ENCODE results near the gene ANGPT4.
"Not testable (repeated sequence)": the region's sequence is repeated elsewhere in the genome, so short reads cannot be mapped to it uniquely, and the experiment has no call there.

DNA sequence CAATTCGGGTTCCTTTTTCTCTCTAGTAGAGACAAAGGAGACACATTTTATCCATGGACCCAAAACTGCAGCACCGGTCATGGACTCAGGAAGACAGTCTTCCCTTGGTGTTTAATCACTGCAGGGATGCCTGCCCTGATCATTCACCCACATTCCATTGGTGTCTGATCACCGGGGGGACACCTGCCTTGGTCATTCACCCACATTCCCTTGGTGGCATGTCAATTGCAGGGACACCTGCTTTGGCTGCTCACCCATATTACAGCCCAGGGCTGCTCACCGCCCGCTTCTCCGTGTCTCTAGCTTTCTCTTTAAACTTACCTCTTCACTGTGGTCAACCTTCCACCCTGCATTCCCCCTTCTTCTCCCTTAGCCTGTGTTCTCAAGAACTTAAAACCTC is 18.7 kb downstream of the ANGPT4 start:
- not testable (repeated sequence) for TF ChIP-seq EZH2 (IDR thresholded peaks at IDR 0.05; ENCODE audit: borderline replicate concordance, low read depth, low read length); KLF13 (tag; IDR thresholded peaks at IDR 0.05; ENCODE audit: borderline replicate concordance, low read depth); MAX (CRISPR knock-in tag; IDR thresholded peaks at IDR 0.05); CREM (IDR thresholded peaks at IDR 0.05; ENCODE audit: low read depth); EGR1 (conservative IDR thresholded peaks at IDR 0.05); RBFOX2 (IDR thresholded peaks at IDR 0.05; ENCODE audit: low read depth, low read length)
- TF ChIP-seq, protein P1, sequence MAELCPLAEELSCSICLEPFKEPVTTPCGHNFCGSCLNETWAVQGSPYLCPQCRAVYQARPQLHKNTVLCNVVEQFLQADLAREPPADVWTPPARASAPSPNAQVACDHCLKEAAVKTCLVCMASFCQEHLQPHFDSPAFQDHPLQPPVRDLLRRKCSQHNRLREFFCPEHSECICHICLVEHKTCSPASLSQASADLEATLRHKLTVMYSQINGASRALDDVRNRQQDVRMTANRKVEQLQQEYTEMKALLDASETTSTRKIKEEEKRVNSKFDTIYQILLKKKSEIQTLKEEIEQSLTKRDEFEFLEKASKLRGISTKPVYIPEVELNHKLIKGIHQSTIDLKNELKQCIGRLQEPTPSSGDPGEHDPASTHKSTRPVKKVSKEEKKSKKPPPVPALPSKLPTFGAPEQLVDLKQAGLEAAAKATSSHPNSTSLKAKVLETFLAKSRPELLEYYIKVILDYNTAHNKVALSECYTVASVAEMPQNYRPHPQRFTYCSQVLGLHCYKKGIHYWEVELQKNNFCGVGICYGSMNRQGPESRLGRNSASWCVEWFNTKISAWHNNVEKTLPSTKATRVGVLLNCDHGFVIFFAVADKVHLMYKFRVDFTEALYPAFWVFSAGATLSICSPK (IDR thresholded peaks at IDR 0.05; ENCODE audit: borderline replicate concordance), result not testable (repeated sequence)
- TF ChIP-seq, protein P2, sequence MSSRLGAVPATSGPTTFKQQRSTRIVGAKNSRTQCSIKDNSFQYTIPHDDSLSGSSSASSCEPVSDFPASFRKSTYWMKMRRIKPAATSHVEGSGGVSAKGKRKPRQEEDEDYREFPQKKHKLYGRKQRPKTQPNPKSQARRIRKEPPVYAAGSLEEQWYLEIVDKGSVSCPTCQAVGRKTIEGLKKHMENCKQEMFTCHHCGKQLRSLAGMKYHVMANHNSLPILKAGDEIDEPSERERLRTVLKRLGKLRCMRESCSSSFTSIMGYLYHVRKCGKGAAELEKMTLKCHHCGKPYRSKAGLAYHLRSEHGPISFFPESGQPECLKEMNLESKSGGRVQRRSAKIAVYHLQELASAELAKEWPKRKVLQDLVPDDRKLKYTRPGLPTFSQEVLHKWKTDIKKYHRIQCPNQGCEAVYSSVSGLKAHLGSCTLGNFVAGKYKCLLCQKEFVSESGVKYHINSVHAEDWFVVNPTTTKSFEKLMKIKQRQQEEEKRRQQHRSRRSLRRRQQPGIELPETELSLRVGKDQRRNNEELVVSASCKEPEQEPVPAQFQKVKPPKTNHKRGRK (tag; IDR thresholded peaks at IDR 0.05), result not testable (repeated sequence)
- TF ChIP-seq, protein P3, sequence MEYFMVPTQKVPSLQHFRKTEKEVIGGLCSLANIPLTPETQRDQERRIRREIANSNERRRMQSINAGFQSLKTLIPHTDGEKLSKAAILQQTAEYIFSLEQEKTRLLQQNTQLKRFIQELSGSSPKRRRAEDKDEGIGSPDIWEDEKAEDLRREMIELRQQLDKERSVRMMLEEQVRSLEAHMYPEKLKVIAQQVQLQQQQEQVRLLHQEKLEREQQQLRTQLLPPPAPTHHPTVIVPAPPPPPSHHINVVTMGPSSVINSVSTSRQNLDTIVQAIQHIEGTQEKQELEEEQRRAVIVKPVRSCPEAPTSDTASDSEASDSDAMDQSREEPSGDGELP (CRISPR knock-in tag; IDR thresholded peaks at IDR 0.05; ENCODE audit: borderline replicate concordance), result not testable (repeated sequence)
- TF ChIP-seq, protein P4, sequence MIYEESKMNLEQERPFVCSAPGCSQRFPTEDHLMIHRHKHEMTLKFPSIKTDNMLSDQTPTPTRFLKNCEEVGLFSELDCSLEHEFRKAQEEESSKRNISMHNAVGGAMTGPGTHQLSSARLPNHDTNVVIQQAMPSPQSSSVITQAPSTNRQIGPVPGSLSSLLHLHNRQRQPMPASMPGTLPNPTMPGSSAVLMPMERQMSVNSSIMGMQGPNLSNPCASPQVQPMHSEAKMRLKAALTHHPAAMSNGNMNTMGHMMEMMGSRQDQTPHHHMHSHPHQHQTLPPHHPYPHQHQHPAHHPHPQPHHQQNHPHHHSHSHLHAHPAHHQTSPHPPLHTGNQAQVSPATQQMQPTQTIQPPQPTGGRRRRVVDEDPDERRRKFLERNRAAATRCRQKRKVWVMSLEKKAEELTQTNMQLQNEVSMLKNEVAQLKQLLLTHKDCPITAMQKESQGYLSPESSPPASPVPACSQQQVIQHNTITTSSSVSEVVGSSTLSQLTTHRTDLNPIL (CRISPR knock-in tag; IDR thresholded peaks at IDR 0.05), result not testable (repeated sequence)

All from K562 (cell line).